DMS153 treated with DMSO at 0.1 percent for 48 hours (cell line): ENCODE results near the gene ZNF536.

Source experiments
- DNase-seq: peaks from one replicate; lab custom pipeline; 2025; ENCODE audit not compliant: unreplicated experiment; lab: John Stamatoyannopoulos, UW

Gene ZNF536

DNA sequence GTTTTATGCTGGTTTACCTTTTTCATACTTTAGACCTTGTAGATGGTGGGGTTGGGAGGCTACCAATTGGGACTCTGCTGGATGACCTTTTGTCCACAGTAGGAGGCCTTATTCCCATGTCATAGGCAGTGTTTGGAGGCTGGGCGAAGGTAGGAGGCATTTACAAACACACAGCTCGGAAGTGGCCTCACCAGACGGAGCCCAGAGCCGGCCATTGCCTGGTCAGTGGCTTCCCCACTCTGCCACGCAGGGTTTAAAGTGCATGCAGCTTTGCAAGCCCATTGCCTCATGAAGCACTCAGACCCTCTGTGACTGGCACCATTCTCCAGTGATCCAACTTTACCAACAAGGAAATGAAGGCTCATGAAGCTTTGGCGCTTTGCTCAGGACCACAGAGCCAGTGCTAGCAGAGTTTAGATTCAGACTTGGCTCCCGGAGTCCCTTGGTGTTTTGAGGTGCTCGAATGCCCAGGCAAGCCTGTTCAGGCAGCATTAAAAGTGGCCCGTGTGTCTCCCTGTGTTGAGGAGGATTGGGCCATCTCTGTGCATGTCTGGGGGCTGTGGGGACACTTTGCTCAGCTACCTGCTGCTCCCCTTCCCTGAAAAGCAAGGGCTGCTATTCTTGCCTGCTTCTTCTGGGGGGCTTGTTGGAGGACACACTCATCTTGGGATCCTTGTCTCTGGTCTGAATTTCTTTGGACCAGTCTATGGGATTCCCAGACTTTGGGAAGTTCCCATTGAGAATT, 148.7 kb downstream of the ZNF536 start:
- no peak for DNase-seq

DNA sequence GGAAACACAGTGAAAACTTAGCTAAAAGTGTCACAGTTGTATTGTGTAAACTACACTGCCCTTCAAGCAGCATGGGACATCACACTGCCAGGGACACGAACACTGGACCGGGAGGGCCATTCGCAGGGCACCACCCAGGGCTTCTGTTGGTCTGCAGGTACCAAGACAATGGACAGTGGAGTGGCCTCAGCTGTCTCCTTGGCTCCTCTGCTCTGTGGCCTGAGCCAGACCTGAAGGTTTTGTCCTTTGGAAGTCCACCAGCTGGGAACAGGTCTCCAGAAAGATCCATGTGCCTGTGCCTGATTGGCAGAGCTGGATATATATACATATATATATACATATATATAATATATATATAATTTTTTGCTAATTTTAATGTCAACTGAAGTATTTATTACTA, 149.8 kb downstream of the ZNF536 start:
- no peak for DNase-seq

DNA sequence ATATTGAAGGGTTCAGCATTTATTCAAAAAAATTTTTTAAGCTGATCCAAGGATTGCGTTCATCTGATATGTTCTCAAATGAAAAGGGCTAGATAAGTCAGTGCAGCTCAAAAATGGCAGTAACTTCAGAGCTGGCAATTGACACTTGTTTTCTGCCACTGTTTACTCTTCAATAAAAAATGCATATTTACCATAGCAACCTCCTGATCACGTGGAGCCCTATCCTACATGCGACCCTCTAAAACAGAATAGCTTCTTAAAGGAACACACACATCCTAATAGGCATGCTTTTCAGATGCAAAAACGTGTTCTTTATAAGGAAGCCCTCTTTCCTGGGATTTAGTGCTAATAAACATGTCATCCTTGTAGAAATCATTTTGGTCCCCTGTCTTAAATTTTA, 150.2 kb downstream of the ZNF536 start:
- no peak for DNase-seq

DNA sequence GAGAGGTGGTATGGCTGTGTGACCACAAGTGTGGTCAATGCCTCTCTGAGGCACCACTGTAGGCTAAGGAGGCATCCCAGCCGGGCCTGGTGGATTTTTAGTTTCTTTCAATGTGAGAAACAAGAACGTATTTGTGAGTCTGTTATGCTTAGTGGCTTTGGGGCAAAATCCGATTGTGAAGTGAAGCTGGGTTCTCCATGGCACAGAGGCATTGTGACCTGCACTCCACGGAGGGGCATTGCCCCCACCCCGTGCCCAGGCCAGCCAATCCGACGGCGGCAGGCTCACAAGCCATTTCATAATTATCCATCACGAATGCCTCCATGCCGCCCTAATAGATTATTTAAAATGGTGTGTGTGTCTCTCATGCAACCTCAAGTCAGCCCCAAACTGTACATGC, 151.6 kb downstream of the ZNF536 start:
- no peak for DNase-seq

DNA sequence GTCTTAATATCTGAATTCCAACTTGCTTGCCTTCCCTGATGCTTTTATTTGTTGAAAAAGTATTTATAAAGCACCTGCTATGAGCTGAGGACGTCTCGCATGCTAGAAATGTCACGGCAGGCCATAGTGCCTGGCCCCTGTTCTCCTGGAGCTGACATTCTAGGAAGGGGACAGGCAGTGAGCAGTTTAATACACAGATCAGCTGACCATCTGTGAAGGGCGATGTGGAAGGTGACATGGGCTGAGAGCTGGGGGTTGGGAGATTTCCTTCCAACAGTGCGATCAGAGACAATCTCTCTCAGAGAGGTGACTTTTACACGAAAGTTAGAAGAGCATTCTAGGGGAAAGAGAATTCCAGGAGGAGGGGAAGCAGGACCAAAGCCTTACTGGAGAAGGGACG, 153.2 kb downstream of the ZNF536 start:
- DNase-seq: no peak

DNA sequence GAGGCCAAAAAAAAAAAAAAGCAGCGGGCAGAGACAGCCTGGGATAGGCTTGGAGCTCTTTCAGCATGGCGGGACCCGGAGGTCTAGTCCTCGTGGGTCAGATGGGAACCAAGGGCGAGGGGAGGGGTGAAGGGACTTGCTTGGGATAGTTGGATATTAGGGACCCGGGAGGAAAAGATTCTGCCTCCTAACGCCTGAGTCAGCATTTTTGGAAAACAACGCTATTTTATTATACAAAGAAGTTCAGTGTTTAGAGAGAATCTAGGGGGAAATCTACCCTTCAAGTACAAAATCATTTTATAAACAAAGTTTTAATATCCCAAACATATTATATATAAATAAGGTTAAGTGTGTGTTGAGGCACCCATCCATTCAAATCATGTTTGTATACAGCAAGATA, 156.7 kb downstream of the ZNF536 start:
- DNase-seq: no peak

DNA sequence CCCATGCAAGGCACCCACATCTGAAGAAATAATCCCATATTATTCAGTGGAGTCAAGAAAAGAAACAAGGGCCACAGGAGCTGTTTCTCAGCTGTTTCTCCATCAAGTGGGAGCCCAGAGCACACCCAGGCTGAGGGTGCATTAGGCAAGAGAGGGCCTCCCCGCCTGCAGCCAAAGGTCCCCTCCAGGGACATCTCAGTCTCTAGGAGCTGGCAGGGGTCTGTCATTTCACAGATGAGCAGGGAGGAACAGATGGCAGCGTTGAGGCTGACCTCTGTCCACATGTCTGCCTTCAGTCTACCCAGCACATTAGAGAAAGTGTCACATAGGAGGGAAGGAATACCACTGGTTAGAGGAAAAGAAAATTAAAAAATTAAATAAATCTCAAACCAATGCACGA, 157.7 kb downstream of the ZNF536 start:
- DNase-seq: no peak

DNA sequence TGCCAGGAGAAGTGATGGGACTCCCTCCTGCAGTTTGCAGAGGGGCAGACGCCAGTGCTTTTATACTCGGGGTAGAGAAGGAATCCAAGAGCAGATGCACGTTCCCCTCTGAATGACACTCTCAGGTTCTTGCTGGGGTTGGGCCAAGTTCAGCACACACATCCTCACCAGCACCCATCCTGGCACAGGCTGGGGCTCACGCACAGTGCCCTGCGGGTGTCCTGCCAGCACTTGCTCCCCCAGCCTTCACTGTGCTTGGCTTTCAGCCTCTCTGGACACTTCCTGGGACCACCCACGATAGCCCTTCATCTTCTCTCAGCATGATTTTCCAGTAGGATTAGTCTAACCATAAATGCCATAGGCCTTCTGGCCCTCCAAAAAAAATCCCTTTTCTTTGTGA, 158.6 kb downstream of the ZNF536 start:
- no peak for DNase-seq

DNA sequence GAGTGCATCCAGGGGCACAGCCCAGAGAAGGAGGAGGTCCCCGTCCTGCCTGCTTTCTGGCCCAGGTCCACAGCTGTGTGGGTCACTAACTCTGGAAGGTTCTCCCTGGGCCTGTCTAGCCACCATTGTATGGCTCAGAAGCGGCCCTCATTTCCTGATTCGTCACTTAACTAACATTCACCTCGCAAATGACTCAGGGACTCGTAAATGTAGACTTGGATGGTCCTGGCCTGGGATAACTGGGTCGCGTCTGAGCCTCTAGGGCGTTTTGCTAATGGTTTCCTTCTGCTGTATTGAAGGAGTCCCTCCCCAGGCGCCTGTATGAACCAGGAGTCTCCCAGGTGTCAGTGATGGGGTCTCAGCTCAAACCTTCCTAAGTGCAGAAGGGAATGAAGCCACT, 162.8 kb downstream of the ZNF536 start:
- DNase-seq: no peak

DNA sequence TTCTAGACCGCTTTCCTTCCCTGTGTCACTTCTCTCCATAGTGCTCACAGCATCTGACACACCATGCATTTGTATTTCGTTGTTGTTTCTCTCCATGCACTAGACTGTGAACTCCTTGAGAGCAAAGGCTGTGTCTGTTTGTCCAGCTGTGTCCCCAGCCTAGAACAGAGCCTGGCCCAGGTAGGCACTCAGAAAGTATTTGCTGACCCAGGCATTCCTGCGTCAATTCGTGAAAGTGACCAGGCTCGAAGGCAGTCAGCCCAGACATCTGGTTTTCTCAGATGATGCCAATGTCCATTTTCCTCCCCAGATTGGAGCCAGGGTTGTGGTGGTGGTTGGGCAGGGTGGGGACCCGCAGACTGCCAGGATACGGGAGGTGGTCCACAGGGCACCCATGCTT, 164.8 kb downstream of the ZNF536 start:
- DNase-seq: no peak

DNA sequence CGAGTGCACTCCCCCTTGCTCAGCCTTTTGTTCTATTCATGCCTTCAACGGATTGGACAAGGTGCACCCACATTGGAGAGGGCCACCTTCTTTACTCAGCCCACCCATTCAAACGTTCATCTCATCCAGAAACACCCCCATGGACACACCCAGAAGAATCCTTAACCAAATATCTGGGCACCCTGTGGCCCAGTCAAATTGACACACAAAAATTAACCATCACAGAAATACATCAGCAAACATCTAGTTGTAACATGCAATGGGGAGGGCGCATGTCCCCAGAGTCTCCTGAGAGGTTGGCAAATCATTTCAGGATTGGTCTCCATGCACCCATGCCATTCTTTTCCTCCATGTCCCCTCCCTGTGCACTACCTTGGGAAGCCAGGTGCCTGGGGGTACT, 167.1 kb downstream of the ZNF536 start:
- no peak for DNase-seq

DNA sequence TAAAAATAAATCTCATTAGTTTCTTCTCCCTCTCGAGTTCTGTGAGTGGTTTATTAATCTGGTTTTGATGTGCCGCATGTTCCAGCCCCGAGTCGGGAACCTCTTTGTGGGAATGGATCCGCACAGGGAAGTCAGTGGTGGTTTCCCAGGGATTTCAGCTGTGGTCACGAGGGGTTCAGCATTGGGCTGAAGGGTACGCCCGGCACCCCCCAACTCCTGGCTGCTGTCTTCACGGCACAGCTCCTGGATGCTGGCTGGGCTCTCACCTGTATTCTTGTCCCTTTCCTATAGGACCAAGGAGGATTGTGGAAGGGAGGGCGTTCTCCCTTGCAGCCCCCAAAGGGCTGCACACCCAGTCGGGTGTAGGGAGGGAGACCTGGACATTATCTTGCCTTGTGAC, 167.8 kb downstream of the ZNF536 start:
- DNase-seq: no peak

DNA sequence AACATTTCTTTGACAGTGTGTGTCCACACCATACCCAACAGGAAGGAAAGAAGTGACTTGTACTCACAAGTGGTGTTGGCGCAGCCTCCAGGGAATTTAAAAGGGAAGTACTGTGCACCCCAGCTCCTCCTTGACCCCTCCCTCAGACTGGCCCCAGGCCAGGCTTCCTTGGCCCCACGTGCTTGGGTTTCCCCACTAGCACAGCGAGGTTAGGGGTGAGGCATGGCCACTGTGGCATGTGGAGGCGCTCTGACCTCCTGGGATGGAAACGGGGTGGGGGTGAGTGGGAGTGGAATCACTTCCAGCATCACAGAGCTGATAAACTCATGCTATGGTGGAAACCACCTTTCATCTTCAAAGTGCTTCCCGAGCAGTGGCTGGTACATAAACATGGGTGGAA, 168.6 kb downstream of the ZNF536 start:
- DNase-seq: no peak

DNA sequence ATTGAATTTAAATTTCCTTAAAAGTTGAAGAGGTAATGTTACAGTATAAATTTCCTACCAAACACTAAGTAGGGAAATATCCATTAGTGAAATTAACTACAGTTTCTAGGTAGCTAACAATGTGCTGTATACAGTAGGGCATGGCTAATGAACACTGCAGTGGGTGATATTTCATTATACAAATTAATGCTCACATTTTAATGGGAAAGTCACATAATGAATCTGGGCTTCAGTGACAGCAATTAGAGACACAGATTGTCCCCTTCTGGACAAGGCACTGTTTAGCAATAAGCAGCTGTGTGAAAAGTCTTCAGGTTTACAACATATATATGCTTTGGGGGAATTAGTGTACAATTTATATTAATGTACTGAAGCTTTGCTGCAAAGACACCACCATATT, 169.4 kb downstream of the ZNF536 start:
- DNase-seq: no peak

DNA sequence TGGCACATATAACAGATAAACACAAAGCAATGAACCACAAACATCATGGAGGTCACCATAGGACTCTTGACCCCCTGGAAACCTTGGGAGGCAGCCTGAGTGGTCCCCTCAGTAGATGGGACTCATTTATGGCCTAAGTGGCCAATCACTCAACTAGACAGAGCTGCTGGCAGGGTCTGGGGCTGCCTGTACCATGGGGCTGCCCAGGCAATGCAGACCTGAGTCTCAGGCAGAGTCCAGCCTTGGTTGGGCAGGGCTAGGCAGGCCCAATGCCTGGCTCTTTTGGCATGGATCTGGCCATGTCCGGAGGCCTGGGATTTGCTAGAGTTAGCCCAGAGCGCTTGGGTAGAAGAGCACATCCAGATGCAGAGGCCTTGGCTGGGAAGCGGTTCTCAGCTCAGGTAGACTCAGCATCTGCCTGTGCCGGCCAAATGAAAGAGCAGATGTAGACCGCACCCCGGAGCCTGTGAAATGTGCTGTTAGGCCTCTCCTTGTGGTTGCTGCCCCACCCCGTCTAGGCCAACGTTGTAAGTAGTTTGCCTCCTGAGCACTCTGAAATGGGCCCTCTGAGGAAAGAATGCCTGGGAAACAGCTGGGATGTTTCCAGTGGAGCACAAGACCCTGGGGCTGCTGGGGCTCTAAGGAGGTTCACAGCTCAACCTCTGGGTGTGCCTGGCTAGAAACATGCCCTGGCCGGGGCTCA, 171.2 kb downstream of the ZNF536 start:
- DNase-seq: no peak

DNA sequence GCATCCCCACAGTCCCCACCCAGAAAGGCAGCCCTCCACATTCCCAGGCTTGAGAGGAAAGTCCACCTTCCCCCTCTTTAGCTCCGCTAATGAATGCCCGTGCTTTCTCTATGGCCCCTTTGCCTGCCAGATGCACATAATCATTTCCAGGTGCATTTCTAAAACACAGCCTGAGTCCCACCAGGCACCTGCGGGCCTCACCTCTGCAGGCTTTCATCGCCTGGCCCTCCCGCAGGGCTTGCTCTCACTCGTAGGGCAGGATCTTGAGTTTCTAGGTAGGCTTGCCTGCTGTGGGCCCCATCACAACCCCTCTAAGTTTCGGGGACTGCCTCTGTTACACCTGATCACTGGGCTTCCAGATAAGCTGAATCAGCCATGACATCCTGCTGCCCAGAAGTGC, 173.6 kb downstream of the ZNF536 start:
- no peak for DNase-seq

DNA sequence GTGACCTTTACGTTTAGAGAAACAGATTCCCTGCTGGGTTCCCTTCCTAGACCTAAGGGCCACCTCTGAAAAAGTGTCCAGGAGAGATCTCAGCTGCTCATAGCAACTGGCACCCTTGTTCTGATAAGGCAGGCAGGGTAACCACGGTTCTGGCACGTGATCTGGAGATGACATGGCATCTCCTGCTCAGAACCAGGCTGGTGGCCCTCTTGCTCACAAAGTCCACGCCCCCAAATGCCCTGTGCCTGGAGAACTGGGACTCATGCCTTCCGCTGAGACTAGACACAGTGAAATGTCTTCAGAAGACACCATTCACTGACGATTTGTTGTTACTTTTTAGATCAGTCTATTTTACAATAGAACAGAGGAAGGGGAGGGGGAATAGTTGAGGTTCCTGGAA, 174.1 kb downstream of the ZNF536 start:
- DNase-seq: no peak

DNA sequence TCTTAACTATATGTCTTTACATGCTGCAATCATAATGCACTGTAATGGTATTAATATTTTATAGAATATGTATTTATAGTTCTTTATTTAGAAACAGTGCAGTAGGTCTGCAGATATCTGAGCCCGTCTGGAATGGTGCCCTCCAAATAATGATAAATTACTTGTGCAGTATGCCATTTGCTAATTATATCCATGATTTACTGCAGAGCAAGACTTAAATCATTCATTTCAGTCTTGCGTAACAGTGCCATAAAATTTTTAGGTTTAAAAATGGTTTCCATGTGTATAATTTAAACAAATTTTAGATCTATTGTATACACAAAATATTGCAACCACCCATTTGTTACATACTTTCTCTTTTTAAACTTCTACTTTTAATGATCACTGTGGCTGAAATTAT, 175.1 kb downstream of the ZNF536 start:
- DNase-seq: no peak

DNA sequence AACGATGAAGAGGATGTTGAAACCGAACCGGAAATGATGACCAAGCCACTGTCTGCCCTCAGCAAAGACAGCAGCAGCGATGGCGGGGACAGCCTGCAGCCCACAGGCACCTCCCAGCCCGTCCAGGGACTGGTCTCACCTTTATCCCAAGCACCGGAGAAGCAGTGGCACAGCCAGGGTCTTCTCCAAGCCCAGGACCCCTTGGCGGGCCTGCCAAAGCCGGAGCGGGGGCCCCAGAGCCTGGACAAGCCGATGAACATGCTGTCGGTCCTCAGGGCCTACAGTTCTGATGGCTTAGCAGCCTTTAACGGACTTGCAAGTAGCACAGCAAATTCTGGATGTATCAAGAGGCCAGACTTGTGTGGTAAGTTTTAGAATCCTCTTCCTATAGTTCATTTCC, 177.0 kb downstream of the ZNF536 start:
- no peak for DNase-seq

DNA sequence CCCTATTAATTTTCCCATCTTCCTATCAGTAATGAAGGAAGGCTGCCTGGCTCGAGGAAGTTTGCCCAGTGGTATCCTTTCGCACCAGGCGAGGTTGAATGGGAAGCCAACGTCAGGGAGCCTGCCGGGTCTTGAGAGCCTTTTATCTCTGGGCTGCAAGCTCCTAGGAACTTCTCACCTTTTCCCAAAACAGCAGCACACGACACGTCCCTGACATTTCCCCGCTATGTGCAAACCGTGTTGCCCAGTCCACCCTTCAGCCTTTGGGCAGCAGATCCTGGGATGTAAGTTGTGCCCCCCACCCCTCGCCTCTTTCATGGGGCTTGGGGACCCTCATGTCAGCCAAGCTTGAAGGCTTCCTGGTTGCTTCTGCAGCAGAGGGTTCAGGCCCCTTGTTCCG, 179.1 kb downstream of the ZNF536 start:
- no peak for DNase-seq

DNA sequence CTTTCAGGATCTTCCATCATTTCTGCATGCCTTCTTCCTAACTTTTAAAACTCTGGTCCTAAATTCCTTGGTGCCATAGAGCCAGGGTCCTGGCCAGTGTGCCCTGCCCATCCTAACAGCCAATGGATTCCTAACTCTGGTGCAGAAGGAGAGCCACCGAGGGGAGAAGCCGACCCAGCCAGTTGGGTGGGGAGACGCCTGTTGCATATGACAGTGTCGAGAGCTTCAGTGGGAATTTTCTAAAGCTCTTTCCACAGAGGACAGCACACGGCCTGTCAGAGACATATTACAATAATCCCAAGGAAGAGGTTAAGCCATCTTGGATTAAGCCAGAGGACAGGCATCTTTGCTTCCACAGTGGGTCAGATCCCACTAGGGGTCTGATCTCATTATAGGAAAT, 180.4 kb downstream of the ZNF536 start:
- DNase-seq: no peak

DNA sequence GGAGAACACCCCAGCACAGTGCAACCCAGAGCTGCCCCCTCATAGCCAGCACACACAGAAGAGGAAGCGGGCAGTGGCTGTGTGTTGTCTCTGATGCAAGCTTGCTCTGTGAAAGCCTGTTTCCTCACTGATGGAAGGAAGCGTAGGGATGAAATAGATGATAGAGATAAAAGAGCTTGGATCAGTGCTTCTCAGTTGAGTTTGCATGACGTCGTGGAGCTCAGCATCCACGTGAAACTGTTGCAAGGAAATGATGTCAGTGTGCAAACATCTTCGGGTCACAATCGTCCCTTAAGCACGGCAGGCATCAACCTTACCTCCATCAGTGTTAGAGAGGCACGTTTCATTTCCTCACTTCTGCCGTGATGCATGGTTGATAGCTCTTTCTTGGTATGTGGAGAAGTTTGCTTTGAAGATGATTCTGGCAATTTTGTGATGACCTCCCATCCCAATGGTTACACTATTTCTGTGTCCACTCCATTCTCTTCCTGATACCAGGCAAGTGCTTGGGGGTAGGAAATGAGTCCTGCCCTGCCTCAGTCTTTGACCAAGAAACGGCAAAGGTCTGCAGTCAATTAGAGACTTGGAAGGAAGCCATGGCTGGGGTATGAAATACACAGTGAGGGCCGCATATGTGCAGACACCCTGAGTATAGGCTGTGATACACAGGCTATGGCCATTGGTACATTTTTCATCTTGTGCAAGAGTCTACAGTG, 183.0 kb downstream of the ZNF536 start:
- no peak for DNase-seq
